Endodermal cell (in vitro differentiated cells): ENCODE data around the gene AKAP13. TPM values are rescaled to one million over a fixed set of nuclear protein-coding genes. Genes with fewer than 3 reads are reported as not detected.

Source experiments
- DNase-seq: peaks from one replicate; pipeline ENCODE4 v3.0.0-alpha.2; 2017
- H3K27ac ChIP-seq: 2 replicates; pipeline ENCODE4 v1.5.1; 2013; ENCODE audit warnings: mild to moderate bottlenecking, low read depth, low read length, moderate library complexity
- H3K27me3 ChIP-seq: 2 replicates; pipeline ENCODE4 v1.6.1; 2013; ENCODE audit warnings: mild to moderate bottlenecking, low read length, moderate library complexity; ENCODE audit not compliant: insufficient read depth, control insufficient read depth, poor library complexity, severe bottlenecking
- H3K36me3 ChIP-seq: 2 replicates; pipeline ENCODE4 v1.7.0; 2013; ENCODE audit warnings: mild to moderate bottlenecking, low read length, moderate library complexity; ENCODE audit not compliant: control insufficient read depth, insufficient read depth
- H3K4me1 ChIP-seq: one replicate; pipeline ENCODE4 v1.7.0; 2013; ENCODE audit warnings: low read length; ENCODE audit not compliant: control insufficient read depth, insufficient read depth
- H3K4me3 ChIP-seq: 2 replicates; pipeline ENCODE4 v1.5.1; 2013; ENCODE audit warnings: mild to moderate bottlenecking, low read length, moderate library complexity
- H3K9ac ChIP-seq: 2 replicates; pipeline ENCODE4 v1.6.1; 2013; ENCODE audit warnings: mild to moderate bottlenecking, low read length, moderate library complexity; ENCODE audit not compliant: poor library complexity, severe bottlenecking; ENCODE audit errors: extremely low read depth
- H3K9me3 ChIP-seq: 2 replicates; pipeline ENCODE4 v1.6.1; 2013; ENCODE audit warnings: mild to moderate bottlenecking, low read length, moderate library complexity; ENCODE audit not compliant: control insufficient read depth
- H3K27ac Mint-ChIP-seq: 2 replicates; pipeline ENCODE4 v1.8.0; 2020; ENCODE audit warnings: mixed read lengths
- H3K27me3 Mint-ChIP-seq: 2 replicates; pipeline ENCODE4 v1.8.0; 2021; ENCODE audit warnings: mild to moderate bottlenecking, mixed read lengths; ENCODE audit not compliant: insufficient read depth
- H3K36me3 Mint-ChIP-seq: 2 replicates; pipeline ENCODE4 v1.8.0; 2020; ENCODE audit warnings: low read depth, mixed read lengths
- H3K4me1 Mint-ChIP-seq: 2 replicates; pipeline ENCODE4 v1.8.0; 2020; ENCODE audit warnings: mixed read lengths
- H3K4me3 Mint-ChIP-seq: 2 replicates; pipeline ENCODE4 v1.8.0; 2020; ENCODE audit warnings: mild to moderate bottlenecking, moderate library complexity, mixed read lengths
- H3K9me3 Mint-ChIP-seq: 2 replicates; pipeline ENCODE4 v1.8.0; 2020; ENCODE audit warnings: mild to moderate bottlenecking, mixed read lengths
- WGBS, 2 experiments: methylation state at CpG; one replicate each; pipeline versions ENCODE4 v1.1.5 to v1.1.7; 2013; ENCODE audit warnings: missing lambda C conversion rate in 2 of 2, mixed read lengths in 1 of 2; ENCODE audit not compliant: insufficient coverage in 1 of 2, insufficient read length in 1 of 2; 5-methylcytosine and 5-hydroxymethylcytosine counted together
- total RNA-seq, 2 donors: library from RNA; stranded (reverse); fragmentation: NEBNext Ultra II Directional in 1 of 2; extraction: Animal tissue kit (Norgen Biotek cat#: 25700) in 1 of 2; gene quantifications; 2 replicates in 1 of 2; 3 replicates in 1 of 2; pipeline ENCODE4 v1.2.1, GENCODE V29; 2021
- TF ChIP-seq, protein P1 (sequence below): fragments of 200-600 bp; sonication (generic); conservative IDR thresholded peaks from 2 replicates; pipeline ENCODE4 v1.5.0; 2021; ENCODE audit warnings: antibody characterized with exemption, mild to moderate bottlenecking

AKAP13 gene
- total RNA-seq, 2 donors from 2014 or later: 115 to 131 TPM

DNA sequence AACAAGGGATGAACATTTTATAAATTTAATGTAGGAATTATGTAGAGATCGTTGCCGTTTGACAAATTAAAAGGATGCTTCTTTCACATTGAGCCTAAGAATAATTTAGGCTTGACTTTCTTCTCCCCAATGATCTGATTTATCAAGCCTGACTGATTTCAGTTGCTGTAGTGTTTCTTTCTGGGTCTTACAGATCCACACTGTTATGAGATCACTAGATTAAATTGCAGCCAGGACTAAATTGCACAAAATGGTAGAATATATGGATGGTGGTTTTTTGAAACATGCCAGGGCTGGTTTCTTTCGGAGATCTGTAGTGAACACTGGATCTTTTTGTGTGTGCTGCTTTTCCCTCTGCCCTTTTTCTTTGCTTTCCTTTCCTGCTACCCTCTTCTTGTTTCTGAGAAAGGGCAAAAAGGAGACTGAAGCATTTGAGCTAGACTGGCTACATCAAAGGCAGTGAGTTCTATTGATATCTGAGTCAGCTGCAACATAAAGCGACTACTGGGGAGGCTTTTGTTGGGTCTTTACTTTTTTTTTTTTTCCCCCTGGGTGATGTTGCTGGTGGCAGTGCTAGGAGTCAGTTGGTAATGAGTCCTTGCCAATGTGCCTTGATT is 83.0 kb downstream of the AKAP13 start:
- Histone ChIP-seq H3K36me3 (peaks cover 12% of the 10 kb centered on the region), H3K9ac (no peak overlapping the region), H3K27me3 (no peaks in the 10 kb centered on the region), H3K9me3 (no peaks in the 10 kb centered on the region), H3K27ac (peak overlapping the region; percentile 96), H3K4me3 (no peak overlapping the region), H3K4me1 (peaks cover 8% of the 10 kb centered on the region)
- H3K27ac Mint-ChIP-seq: peak overlapping the region; percentile 4
- H3K4me3 Mint-ChIP-seq: no peak overlapping the region
- no peaks in the 10 kb centered on the region for H3K27me3 Mint-ChIP-seq
- peaks cover 2% of the 10 kb centered on the region for H3K9me3 Mint-ChIP-seq
- H3K36me3 Mint-ChIP-seq: peaks cover 11% of the 10 kb centered on the region
- TF ChIP-seq, protein P1, sequence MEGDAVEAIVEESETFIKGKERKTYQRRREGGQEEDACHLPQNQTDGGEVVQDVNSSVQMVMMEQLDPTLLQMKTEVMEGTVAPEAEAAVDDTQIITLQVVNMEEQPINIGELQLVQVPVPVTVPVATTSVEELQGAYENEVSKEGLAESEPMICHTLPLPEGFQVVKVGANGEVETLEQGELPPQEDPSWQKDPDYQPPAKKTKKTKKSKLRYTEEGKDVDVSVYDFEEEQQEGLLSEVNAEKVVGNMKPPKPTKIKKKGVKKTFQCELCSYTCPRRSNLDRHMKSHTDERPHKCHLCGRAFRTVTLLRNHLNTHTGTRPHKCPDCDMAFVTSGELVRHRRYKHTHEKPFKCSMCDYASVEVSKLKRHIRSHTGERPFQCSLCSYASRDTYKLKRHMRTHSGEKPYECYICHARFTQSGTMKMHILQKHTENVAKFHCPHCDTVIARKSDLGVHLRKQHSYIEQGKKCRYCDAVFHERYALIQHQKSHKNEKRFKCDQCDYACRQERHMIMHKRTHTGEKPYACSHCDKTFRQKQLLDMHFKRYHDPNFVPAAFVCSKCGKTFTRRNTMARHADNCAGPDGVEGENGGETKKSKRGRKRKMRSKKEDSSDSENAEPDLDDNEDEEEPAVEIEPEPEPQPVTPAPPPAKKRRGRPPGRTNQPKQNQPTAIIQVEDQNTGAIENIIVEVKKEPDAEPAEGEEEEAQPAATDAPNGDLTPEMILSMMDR: no peak
- no peak for DNase-seq
- H3K4me1 Mint-ChIP-seq: peaks cover 37% of the 10 kb centered on the region
- WGBS, 2 experiments: 42 to 83% methylated on average over 3 to 4 of the region's 4 CpGs

DNA sequence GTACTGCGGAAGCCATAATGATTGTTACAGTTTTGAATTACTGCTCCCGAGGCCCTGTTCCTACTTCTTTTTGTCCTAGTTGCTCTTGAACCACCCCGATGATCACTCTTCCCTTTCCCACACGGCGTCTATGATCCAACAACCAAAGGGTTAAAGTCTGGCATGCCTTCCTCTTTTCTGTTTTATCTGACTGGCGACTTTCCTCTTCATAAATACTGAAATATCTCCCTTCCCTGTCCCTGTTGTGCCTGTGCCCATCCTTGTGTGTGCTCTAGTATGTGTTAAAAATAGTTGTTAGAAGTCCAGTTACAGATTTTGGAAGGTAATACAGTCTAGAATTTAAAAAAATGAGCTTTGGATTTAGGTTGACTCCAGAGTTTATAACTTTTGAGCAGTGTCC is 83.6 kb downstream of the AKAP13 start:
- H3K4me1 ChIP-seq: peaks cover 8% of the 10 kb centered on the region
- no peak overlapping the region for H3K4me3 ChIP-seq
- peak overlapping the region; percentile 96 for H3K27ac ChIP-seq
- Mint-ChIP-seq H3K27me3 (no peaks in the 10 kb centered on the region), H3K9me3 (peaks cover 2% of the 10 kb centered on the region), H3K36me3 (peaks cover 11% of the 10 kb centered on the region), H3K4me3 (no peak overlapping the region), H3K4me1 (peaks cover 34% of the 10 kb centered on the region), H3K27ac (peak overlapping the region; percentile 4)
- TF ChIP-seq, protein P1: no peak
- WGBS, 2 experiments: 53 to 79% methylated on average over 5 to 6 of the region's 6 CpGs
- no peaks in the 10 kb centered on the region for H3K9me3 ChIP-seq
- peaks cover 12% of the 10 kb centered on the region for H3K36me3 ChIP-seq
- no peak overlapping the region for H3K9ac ChIP-seq
- DNase-seq: no peak
- H3K27me3 ChIP-seq: no peaks in the 10 kb centered on the region

DNA sequence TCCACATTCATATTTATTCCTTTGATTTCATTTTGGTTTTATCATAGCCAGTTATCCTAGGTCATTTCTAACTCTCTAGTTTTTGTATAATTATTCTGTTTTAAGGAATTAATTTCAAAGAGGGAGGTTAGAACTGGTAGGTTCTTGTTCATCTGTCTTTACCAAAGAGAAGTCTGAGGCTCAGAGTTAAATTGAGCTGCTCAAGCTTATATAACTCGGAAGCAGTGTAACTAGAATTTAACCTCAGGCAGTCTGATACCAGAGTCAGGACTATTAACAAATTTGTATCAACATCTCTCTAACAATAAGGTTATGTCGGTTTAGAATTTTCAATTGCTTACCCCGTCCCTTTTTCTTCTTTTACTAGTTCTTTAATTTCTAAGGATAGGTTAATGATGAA is 84.1 kb downstream of the AKAP13 start:
- Histone ChIP-seq H3K9me3 (no peaks in the 10 kb centered on the region), H3K4me1 (peaks cover 8% of the 10 kb centered on the region), H3K27me3 (no peaks in the 10 kb centered on the region), H3K27ac (peak overlapping the region; percentile 96), H3K4me3 (no peak overlapping the region), H3K36me3 (peaks cover 12% of the 10 kb centered on the region), H3K9ac (no peak overlapping the region)
- DNase-seq: no peak
- H3K36me3 Mint-ChIP-seq: peaks cover 11% of the 10 kb centered on the region
- H3K27me3 Mint-ChIP-seq: no peaks in the 10 kb centered on the region
- H3K4me1 Mint-ChIP-seq: peaks cover 34% of the 10 kb centered on the region
- H3K9me3 Mint-ChIP-seq: peaks cover 2% of the 10 kb centered on the region
- H3K4me3 Mint-ChIP-seq: no peak overlapping the region
- H3K27ac Mint-ChIP-seq: no peak overlapping the region
- TF ChIP-seq, protein P1: no peak
- WGBS, 2 experiments: 96 to 100% methylated on average over 1 to 3 of the region's 3 CpGs
